Mesendoderm (in vitro differentiated cells): ENCODE data around the gene SPATS2.

Experiments
- DNase-seq: peaks from one replicate; pipeline ENCODE4 v3.0.0; 2013
- H2AK5ac ChIP-seq: 2 replicates; pipeline ENCODE4 v1.6.1; 2013; ENCODE audit warnings: low read length, inconsistent platforms
- H2BK120ac ChIP-seq: 2 replicates; pipeline ENCODE4 v1.6.1; 2013; ENCODE audit warnings: low read depth, mild to moderate bottlenecking, low read length, moderate library complexity, mixed read lengths
- H2BK15ac ChIP-seq: replicated peaks from 2 replicates; pipeline ENCODE4 v1.6.1; 2013; ENCODE audit warnings: low read depth, mild to moderate bottlenecking, moderate library complexity
- H2BK5ac ChIP-seq: 2 replicates; pipeline ENCODE4 v1.6.1; 2013; ENCODE audit warnings: low read length, inconsistent platforms
- H3K18ac ChIP-seq: 2 replicates; pipeline ENCODE4 v1.6.1; 2013; ENCODE audit warnings: mild to moderate bottlenecking, low read length, mixed read lengths
- H3K23ac ChIP-seq: one replicate; pipeline ENCODE4 v1.6.1; 2013; ENCODE audit warnings: low read length
- H3K27ac ChIP-seq: 2 replicates; pipeline ENCODE4 v1.5.1; 2013; ENCODE audit warnings: low read depth, mild to moderate bottlenecking, inconsistent platforms, low read length, moderate library complexity
- H3K27me3 ChIP-seq: 2 replicates; pipeline ENCODE4 v1.6.1; 2013; ENCODE audit warnings: low read length, control low read depth, mild to moderate bottlenecking, inconsistent platforms; ENCODE audit not compliant: insufficient read depth, poor library complexity
- H3K36me3 ChIP-seq: 2 replicates; pipeline ENCODE4 v1.6.1; 2013; ENCODE audit warnings: low read length, inconsistent platforms; ENCODE audit not compliant: control insufficient read depth, insufficient read depth
- H3K4ac ChIP-seq: one replicate; pipeline ENCODE4 v1.6.1; 2013; ENCODE audit warnings: low read depth, mild to moderate bottlenecking, low read length, moderate library complexity
- H3K4me1 ChIP-seq: 2 replicates; pipeline ENCODE4 v1.6.1; 2013; ENCODE audit warnings: low read depth, low read length, inconsistent platforms; ENCODE audit not compliant: control insufficient read depth
- H3K4me2 ChIP-seq: 2 replicates; pipeline ENCODE4 v1.6.1; 2013; ENCODE audit warnings: low read length
- H3K4me3 ChIP-seq: 2 replicates; pipeline ENCODE4 v1.5.1; 2013; ENCODE audit warnings: mild to moderate bottlenecking, low read length
- H3K56ac ChIP-seq: one replicate; pipeline ENCODE4 v1.6.1; 2013; ENCODE audit warnings: low read length
- H3K79me1 ChIP-seq: 2 replicates; pipeline ENCODE4 v1.6.1; 2013; ENCODE audit warnings: low read length, inconsistent platforms
- H3K79me2 ChIP-seq: 2 replicates; pipeline ENCODE4 v1.6.1; 2013; ENCODE audit warnings: mild to moderate bottlenecking, low read length; ENCODE audit not compliant: control insufficient read depth, insufficient read depth
- H3K9ac ChIP-seq: 2 replicates; pipeline ENCODE4 v1.6.1; 2013; ENCODE audit warnings: low read length, inconsistent platforms
- H4K5ac ChIP-seq: one replicate; pipeline ENCODE4 v1.6.1; 2013; ENCODE audit warnings: low read length
- H4K8ac ChIP-seq: one replicate; pipeline ENCODE4 v1.6.1; 2013; ENCODE audit warnings: low read depth, mild to moderate bottlenecking, control low read depth, low read length, moderate library complexity
- WGBS: extraction: QIAGEN DNeasy Blood & Tissue Kit; methylation state at CpG from one replicate; pipeline ENCODE4 v1.1.7; 2013; ENCODE audit warnings: low lambda C conversion rate, missing lambda C conversion rate; ENCODE audit not compliant: insufficient coverage; ENCODE audit errors: extremely low coverage; 5-methylcytosine and 5-hydroxymethylcytosine counted together

Gene SPATS2

DNA sequence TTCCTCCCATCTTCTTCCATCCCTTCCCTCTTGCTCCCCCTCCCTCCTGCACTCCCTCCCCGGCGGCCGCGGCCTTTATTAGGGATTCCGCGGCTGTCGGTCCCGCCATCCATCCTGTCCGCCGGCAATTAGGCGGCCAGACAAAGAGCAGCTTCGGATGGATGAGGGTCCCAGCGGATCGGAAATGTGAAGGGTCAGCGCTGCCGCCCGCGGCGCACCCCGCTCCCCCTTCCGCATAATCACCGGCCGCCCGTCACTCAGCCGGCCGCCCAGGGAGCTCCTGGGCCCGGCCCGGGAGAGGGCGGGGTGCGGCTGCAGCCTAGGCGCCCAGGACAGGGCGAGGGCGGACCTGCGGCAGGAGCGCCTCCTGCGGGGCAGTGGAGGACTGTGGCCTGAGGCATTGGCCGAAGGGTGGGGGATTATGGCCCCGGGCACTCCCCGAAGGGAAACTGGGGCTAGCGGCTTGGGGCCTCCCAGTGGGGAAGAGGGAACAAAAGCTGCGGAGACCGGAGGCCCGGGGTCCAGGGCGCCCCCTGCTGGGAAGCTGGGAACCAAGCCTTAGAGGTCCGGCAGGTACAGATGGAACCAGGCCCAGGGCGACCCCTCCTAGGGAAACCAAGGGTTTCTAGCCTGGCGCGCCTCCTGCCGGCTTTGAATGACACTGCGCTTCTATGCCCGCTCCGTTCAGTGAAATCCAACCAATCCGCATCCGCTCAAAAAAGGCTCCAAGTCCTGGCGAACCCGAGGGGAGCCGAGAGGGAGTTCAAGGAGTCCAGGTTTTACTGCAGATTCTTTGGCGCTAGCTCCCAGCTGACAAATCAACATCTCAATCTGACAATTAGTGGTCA is 25.0 kb upstream of the SPATS2 start:
- no peak overlapping the region for H2BK120ac ChIP-seq
- H3K79me1 ChIP-seq = no peaks in the 10 kb centered on the region
- H3K4me3 ChIP-seq = peak overlapping the region; percentile 43
- H3K79me2 ChIP-seq = no peaks in the 10 kb centered on the region
- H3K36me3 ChIP-seq = no peaks in the 10 kb centered on the region
- H3K23ac ChIP-seq = no peak overlapping the region
- H2BK15ac ChIP-seq = no peak overlapping the region
- no peak overlapping the region for H4K8ac ChIP-seq
- no peak overlapping the region for H3K27ac ChIP-seq
- no peak overlapping the region for H2AK5ac ChIP-seq
- WGBS = no CpG with 5 or more reads among the region's 58 CpGs
- no peak overlapping the region for H4K5ac ChIP-seq
- H3K27me3 ChIP-seq = peaks cover 59% of the 10 kb centered on the region
- peak; percentile 97 for DNase-seq
- H3K4me1 ChIP-seq = peaks cover 9% of the 10 kb centered on the region
- H3K9ac ChIP-seq = peak overlapping the region; percentile 35
- no peak overlapping the region for H3K18ac ChIP-seq
- no peak overlapping the region for H3K4ac ChIP-seq
- peak overlapping the region; percentile 59 for H3K56ac ChIP-seq
- H3K4me2 ChIP-seq = peak overlapping the region; percentile 84
- no peak overlapping the region for H2BK5ac ChIP-seq

DNA sequence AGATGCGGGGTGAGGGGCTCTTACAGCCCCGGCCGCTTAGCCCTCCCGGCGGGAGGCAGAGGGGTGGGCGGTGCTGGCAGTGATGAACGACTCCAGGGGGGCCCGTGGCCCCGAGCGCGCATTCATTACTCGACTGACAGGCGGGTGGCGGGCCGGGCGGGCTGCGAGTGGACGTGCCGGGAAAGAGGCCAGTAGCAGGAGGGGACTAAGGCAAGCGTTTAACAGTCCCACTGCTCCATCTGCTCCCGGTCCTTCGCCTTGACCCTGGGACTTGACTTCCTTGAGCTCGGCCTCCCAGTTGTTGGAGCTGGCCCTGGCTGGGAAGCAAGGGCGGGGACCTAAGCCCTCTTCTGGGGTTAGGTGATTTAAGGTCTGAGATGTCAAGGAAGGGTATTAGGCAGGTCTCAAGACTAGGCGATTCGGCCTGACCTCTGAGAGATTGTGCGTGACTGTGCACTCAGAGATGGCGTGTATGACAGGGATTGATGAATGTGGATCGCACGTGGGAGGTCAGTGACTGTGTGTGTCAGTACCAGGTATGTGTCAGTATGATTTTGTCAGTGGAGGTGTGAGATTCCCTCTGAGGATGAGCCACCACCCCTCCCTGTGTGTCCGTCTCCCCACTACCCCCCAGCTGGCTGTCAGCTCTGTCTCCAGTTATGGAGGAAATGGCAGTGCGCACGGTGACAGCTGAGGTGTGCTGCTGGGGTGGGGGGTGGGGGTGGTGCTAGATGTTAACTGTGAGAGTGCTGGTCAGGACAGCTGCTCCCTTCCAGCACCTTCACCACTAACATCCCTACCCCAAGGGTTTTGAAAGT is 24.1 kb upstream of the SPATS2 start:
- no peaks in the 10 kb centered on the region for H3K36me3 ChIP-seq
- peaks cover 56% of the 10 kb centered on the region for H3K27me3 ChIP-seq
- peaks cover 7% of the 10 kb centered on the region for H3K4me1 ChIP-seq
- no CpG with 5 or more reads among the region's 33 CpGs for WGBS
- H4K5ac ChIP-seq = no peak overlapping the region
- H3K4me2 ChIP-seq = peak overlapping the region; percentile 84
- H3K23ac ChIP-seq = no peak overlapping the region
- no peak overlapping the region for H3K27ac ChIP-seq
- no peak overlapping the region for H2AK5ac ChIP-seq
- no peak overlapping the region for H3K4ac ChIP-seq
- no peak overlapping the region for H3K18ac ChIP-seq
- H3K79me1 ChIP-seq = no peaks in the 10 kb centered on the region
- no peak overlapping the region for H3K56ac ChIP-seq
- H3K4me3 ChIP-seq = no peak overlapping the region
- no peak overlapping the region for H2BK15ac ChIP-seq
- no peak overlapping the region for H2BK5ac ChIP-seq
- DNase-seq = peak; percentile 47
- H4K8ac ChIP-seq = no peak overlapping the region
- H3K9ac ChIP-seq = peak overlapping the region; percentile 30
- H3K79me2 ChIP-seq = no peaks in the 10 kb centered on the region
- no peak overlapping the region for H2BK120ac ChIP-seq

DNA sequence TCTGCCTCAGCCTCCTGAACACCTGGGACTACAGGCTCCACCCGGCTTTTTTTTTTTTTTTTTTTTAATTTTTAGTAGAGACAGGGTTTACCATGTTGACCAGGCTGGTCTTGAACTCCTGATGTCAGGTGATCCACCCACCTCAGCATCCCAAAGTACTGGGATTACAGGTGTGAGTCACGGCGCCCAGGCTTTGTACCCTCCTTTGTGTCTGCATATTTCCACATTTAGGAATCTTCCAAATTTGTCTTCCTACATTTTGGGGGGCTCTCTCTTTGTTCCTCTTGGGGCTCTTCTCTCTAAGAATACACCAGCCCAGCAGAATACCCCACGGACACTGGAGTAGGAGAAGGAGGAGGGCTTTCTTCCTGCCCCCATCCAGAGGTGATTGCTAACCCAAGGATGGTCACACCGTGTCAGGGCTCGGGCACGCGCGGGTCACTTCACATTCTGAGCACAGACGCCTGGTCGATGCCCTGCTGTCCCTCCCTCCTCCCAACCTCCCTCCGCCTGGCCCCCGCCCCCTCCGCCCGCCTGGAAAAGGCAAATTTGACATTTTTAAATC is 22.7 kb upstream of the SPATS2 start:
- H3K18ac ChIP-seq = no peak overlapping the region
- no peak overlapping the region for H4K5ac ChIP-seq
- no peaks in the 10 kb centered on the region for H3K36me3 ChIP-seq
- H3K9ac ChIP-seq = no peak overlapping the region
- no peak overlapping the region for H2BK120ac ChIP-seq
- H2BK5ac ChIP-seq = no peak overlapping the region
- H3K23ac ChIP-seq = no peak overlapping the region
- no peak overlapping the region for H3K4me3 ChIP-seq
- DNase-seq = no peak
- H3K4ac ChIP-seq = no peak overlapping the region
- no peak overlapping the region for H3K27ac ChIP-seq
- peaks cover 51% of the 10 kb centered on the region for H3K27me3 ChIP-seq
- no peak overlapping the region for H3K4me2 ChIP-seq
- no peaks in the 10 kb centered on the region for H3K79me2 ChIP-seq
- no peaks in the 10 kb centered on the region for H3K79me1 ChIP-seq
- H4K8ac ChIP-seq = no peak overlapping the region
- WGBS = no CpG with 5 or more reads among the region's 15 CpGs
- no peak overlapping the region for H2BK15ac ChIP-seq
- peaks cover 5% of the 10 kb centered on the region for H3K4me1 ChIP-seq
- H2AK5ac ChIP-seq = no peak overlapping the region
- H3K56ac ChIP-seq = no peak overlapping the region

DNA sequence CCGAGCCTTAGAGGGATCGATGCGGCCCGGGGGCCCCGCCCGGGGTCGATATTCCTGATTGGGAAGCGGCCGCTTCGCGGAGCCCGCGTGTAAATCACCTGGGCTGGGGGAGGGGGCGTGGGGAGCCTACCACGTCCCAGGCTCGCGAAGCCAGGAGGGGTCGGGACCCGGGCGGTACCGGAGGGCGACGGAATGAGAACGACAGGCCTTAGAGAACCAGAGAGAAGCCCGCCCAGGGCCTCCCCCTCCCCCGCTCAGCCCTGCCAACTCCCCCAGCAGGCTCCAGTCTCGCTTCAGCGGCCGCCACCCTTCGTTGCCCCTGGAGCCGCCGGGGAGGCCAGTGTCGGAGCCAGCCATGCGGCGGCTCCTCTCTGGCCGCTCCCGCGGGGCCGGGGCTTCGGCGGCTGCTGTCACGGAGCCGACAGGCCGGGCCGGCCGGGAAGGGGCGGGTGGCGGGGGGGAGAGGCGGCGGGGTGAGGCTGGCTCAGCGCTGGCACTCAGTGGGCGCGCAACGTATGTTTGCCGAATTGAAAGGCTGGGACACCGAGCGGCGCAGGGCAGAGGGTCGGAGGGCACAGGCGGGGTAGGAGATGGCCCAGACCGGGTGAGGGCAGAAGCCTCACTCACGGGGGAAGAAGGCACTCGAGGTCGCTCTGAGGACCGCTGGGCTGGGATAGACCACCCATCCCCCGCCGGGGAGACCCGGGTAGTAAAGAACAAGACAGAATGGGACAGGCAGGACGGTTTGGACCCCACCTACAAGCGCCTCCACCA is 22.0 kb upstream of the SPATS2 start:
- Histone ChIP-seq H2BK5ac (no peak overlapping the region), H3K36me3 (no peaks in the 10 kb centered on the region), H2BK15ac (no peak overlapping the region), H3K18ac (no peak overlapping the region), H3K4ac (no peak overlapping the region), H2BK120ac (no peak overlapping the region), H3K27me3 (peaks cover 45% of the 10 kb centered on the region), H3K79me2 (no peaks in the 10 kb centered on the region), H3K27ac (no peak overlapping the region), H4K5ac (no peak overlapping the region), H2AK5ac (no peak overlapping the region), H3K23ac (no peak overlapping the region), H3K9ac (no peak overlapping the region), H3K4me3 (no peak overlapping the region), H3K79me1 (no peaks in the 10 kb centered on the region), H3K4me2 (peak overlapping the region; percentile 52), H4K8ac (no peak overlapping the region), H3K4me1 (peaks cover 5% of the 10 kb centered on the region), H3K56ac (peak overlapping the region; percentile 19)
- DNase-seq = peak; percentile 49
- WGBS = no CpG with 5 or more reads among the region's 70 CpGs

DNA sequence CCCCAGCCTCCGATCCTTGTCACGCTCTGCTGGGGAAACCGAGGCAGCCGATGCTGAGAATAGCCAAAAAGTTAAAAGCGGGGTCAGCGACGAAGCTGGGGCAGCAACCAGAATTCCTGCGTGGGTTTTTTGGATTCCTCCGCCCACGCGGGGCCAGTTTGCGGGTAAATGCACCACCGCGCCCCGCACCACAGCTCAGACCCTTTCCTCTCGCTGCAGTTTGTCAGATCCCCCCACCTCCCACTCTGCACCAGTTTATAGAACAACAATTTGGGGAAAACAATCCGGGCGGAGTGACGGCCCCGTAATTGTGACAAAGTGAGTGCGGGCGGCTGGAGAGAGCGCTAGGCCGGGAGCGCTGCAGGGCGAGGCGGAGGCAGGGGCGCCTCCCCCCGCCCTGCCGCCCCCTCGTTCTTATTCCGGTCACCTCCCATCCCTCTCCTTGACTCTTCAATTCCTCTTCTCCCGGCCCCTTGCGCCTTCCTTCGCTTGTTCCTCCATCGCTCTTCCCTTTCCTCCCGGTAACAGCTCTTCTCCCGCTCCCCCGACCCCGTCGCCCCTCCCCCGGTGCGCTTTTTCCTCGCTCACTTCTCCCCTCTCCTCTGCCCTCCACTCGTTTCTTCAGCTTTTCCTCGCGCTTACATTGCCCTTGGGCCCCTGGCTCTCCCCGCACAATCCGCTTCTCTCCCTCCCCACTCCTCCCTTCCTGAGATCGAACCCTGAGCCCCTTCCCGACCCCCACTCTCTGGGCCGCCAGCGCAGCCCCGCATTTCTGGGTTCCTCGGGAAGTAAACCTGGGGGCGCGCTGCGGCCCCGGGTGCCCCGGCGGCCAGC is 21.2 kb upstream of the SPATS2 start:
- H2BK5ac ChIP-seq = no peak overlapping the region
- H3K4me1 ChIP-seq = peaks cover 5% of the 10 kb centered on the region

More for the DNA sequence above, 21.2 kb upstream of the SPATS2 start:
- H2AK5ac ChIP-seq = no peak overlapping the region
- no CpG with 5 or more reads among the region's 61 CpGs for WGBS
- peaks cover 38% of the 10 kb centered on the region for H3K27me3 ChIP-seq
- H3K9ac ChIP-seq = peak overlapping the region; percentile 37
- no peak overlapping the region for H2BK120ac ChIP-seq
- H4K5ac ChIP-seq = no peak overlapping the region
- no peak overlapping the region for H3K23ac ChIP-seq
- peak overlapping the region; percentile 75 for H3K56ac ChIP-seq
- peak overlapping the region; percentile 52 for H3K4me2 ChIP-seq
- no peak overlapping the region for H3K27ac ChIP-seq
- no peak overlapping the region for H3K18ac ChIP-seq
- no peak overlapping the region for H2BK15ac ChIP-seq
- peak; percentile 43 for DNase-seq
- peak overlapping the region; percentile 33 for H3K4me3 ChIP-seq
- no peaks in the 10 kb centered on the region for H3K79me2 ChIP-seq
- no peaks in the 10 kb centered on the region for H3K79me1 ChIP-seq
- no peaks in the 10 kb centered on the region for H3K36me3 ChIP-seq
- no peak overlapping the region for H4K8ac ChIP-seq
- no peak overlapping the region for H3K4ac ChIP-seq
